T-helper 2 cell (primary cell): ENCODE results near the gene PGLYRP3.

Experiments
- DNase-seq, 5 experiments: peaks; one replicate each; pipeline versions ENCODE4 v3.0.0 to v3.0.0-alpha.2; 2012 to 2022
- total RNA-seq, 2 donors: gene quantifications; one replicate each; lab custom pipeline; 2026; lab: John Stamatoyannopoulos, UW

Gene PGLYRP3
- total RNA-seq: 0 to 0.07 reads per million in 2 donors

GRCh38 chr1:153312570-153313186 is at the start of gene PGLYRP3:
TSS of gene PGLYRP3 (minus strand) at chr1:153312952. CDS start at chr1:153310665, 2,287 bp downstream.
- no peak for DNase-seq

GRCh38 chr1:153362187-153362775 is 49.5 kb upstream of the PGLYRP3 start:
- no peak for DNase-seq

- no peak for DNase-seq
Measured at GRCh38 chr1:153361480-153362109, 48.8 kb upstream of the PGLYRP3 start.

- no peak for DNase-seq
Measured at GRCh38 chr1:153360592-153361479, 48.1 kb upstream of the PGLYRP3 start.

GRCh38 chr1:153360190-153360589 is 47.4 kb upstream of the PGLYRP3 start:
- no peak for DNase-seq

GRCh38 chr1:153359241-153359640 is 46.5 kb upstream of the PGLYRP3 start:
- no peak for DNase-seq

GRCh38 chr1:153358691-153358975 is 45.9 kb upstream of the PGLYRP3 start:
- DNase-seq: no peak

GRCh38 chr1:153357853-153358690 is 45.3 kb upstream of the PGLYRP3 start, which contains the start of gene S100A9:
TSS of gene S100A9 (plus strand) at chr1:153357854. CDS start at chr1:153358284, 430 bp downstream.
- DNase-seq: no peak

- no peak for DNase-seq
Measured at GRCh38 chr1:153357076-153357852, 44.5 kb upstream of the PGLYRP3 start.

- DNase-seq: no peak
Measured at GRCh38 chr1:153356392-153357075, 43.8 kb upstream of the PGLYRP3 start.

GRCh38 chr1:153355445-153356071 is 42.8 kb upstream of the PGLYRP3 start:
- peak in 2 of 5 experiments; percentile 7 to 61 for DNase-seq

GRCh38 chr1:153354515-153355193 is 41.9 kb upstream of the PGLYRP3 start:
- no peak for DNase-seq

- no peak for DNase-seq
Measured at GRCh38 chr1:153353226-153353947, 40.6 kb upstream of the PGLYRP3 start.

GRCh38 chr1:153352523-153352922 is 39.8 kb upstream of the PGLYRP3 start:
- peak; percentile 17 to 63 (median 46) for DNase-seq

GRCh38 chr1:153350321-153350957 is 37.7 kb upstream of the PGLYRP3 start:
- DNase-seq: no peak

GRCh38 chr1:153349363-153350320 is 36.9 kb upstream of the PGLYRP3 start:
- no peak for DNase-seq
